Endothelial cell of umbilical vein (primary cell): ENCODE results near the gene ABCB6. TPM values are rescaled to one million over a fixed set of nuclear protein-coding genes. Genes with fewer than 3 reads are reported as not detected.

Experiments
- BruUV-seq: library from RNA; stranded (reverse); fragments of 400-500 nt; replicated peaks from 2 replicates; lab custom pipeline; 2021; lab: Mats Ljungman, UMichigan
- CTCF ChIA-PET: fragments of 300-600, 350-600 bp; sonication (Branson Sonifier 250); formaldehyde crosslinking; loops from one replicate; lab custom pipeline; 2021; ENCODE audit warnings: antibody characterized with exemption, inconsistent platforms; lab: Charles Lee
- POLR2A ChIA-PET: fragments of 300-600, 350-600 bp; sonication (Branson Sonifier 250); formaldehyde crosslinking; loops from one replicate; lab custom pipeline; 2021; ENCODE audit warnings: antibody characterized with exemption, inconsistent platforms; lab: Charles Lee
- DNase-seq: peaks from one replicate; pipeline ENCODE4 v3.0.0-alpha.2; 2011; ENCODE audit warnings: low read depth, low spot score
- FAIRE-seq: peaks from 2 replicates; lab custom pipeline; 2011; peaks lifted over from hg19 to GRCh38; lab: Jason Lieb, UNC
- H2AFZ ChIP-seq: 2 replicates; pipeline ENCODE4 v1.6.0; 2012; ENCODE audit warnings: low read depth, low read length, control low read depth, inconsistent platforms
- H3K27ac ChIP-seq: 2 replicates; pipeline ENCODE4 v1.5.1; 2011; ENCODE audit warnings: low read depth, mild to moderate bottlenecking, control low read depth, low read length, moderate library complexity; ENCODE audit not compliant: insufficient read depth
- H3K27me3 ChIP-seq, 2 experiments: 2 replicates each; pipeline versions ENCODE4 v1.6.0 to v1.6.1; 2011; ENCODE audit warnings: low read length in 2 of 2, mixed read lengths in 1 of 2; ENCODE audit not compliant: control insufficient read depth in 2 of 2, insufficient read depth in 2 of 2
- H3K36me3 ChIP-seq, 2 experiments: 2 replicates in 1 of 2; 3 replicates in 1 of 2; pipeline ENCODE4 v1.5.1; 2011; ENCODE audit warnings: low read length in 2 of 2, mild to moderate bottlenecking in 1 of 2, moderate library complexity in 1 of 2; ENCODE audit not compliant: control insufficient read depth in 2 of 2, insufficient read depth in 2 of 2; ENCODE audit errors: extremely low read depth in 1 of 2
- H3K4me1 ChIP-seq: 3 replicates; pipeline ENCODE4 v1.5.1; 2011; ENCODE audit warnings: mild to moderate bottlenecking, low read length; ENCODE audit not compliant: control insufficient read depth, insufficient read depth; ENCODE audit errors: extremely low read depth
- H3K4me2 ChIP-seq: 2 replicates; pipeline ENCODE4 v1.6.1; 2011; ENCODE audit warnings: low read length, control low read depth, mixed read lengths; ENCODE audit not compliant: insufficient read depth
- H3K4me3 ChIP-seq, 3 experiments: fragments of 200-600 bp in 1 of 3; sonication (generic), shearing (Covaris generic) in 1 of 3; replicated peaks in 1 of 3; 2 replicates each; pipeline ENCODE4 v1.5.1; 2011 to 2016; ENCODE audit warnings: control low read depth in 3 of 3, low read length in 3 of 3, mild to moderate bottlenecking in 2 of 3, inconsistent platforms in 1 of 3, low read depth in 1 of 3, moderate library complexity in 1 of 3; ENCODE audit not compliant: insufficient read depth in 1 of 3
- H3K79me2 ChIP-seq: 2 replicates; pipeline ENCODE4 v1.6.0; 2012; ENCODE audit warnings: low read length, inconsistent platforms; ENCODE audit not compliant: control insufficient read depth, insufficient read depth
- H3K9ac ChIP-seq: replicated peaks from 2 replicates; pipeline ENCODE3; 2011; ENCODE audit warnings: low read length, control low read depth; ENCODE audit not compliant: insufficient read depth; ENCODE audit errors: extremely low read depth
- H3K9me1 ChIP-seq: replicated peaks from 3 replicates; pipeline ENCODE4 v1.6.0; 2011; ENCODE audit warnings: mild to moderate bottlenecking, low read length; ENCODE audit not compliant: control insufficient read depth, insufficient read depth; ENCODE audit errors: extremely low read depth
- H3K9me3 ChIP-seq: replicated peaks from 2 replicates; pipeline ENCODE4 v1.5.1; 2012; ENCODE audit warnings: low read length, inconsistent platforms; ENCODE audit not compliant: control insufficient read depth, insufficient read depth
- H4K20me1 ChIP-seq: replicated peaks from 2 replicates; pipeline ENCODE3; 2011; ENCODE audit warnings: mild to moderate bottlenecking, low read length; ENCODE audit not compliant: control insufficient read depth, insufficient read depth; ENCODE audit errors: extremely low read depth
- CTCF ChIP-seq, 2 donors: IDR thresholded peaks; 1 replicate in 1 of 2; 2 replicates in 1 of 2; pipeline ENCODE4 v1.5.1; 2011; ENCODE audit warnings: low read length in 2 of 2, mild to moderate bottlenecking in 2 of 2, moderate library complexity in 2 of 2, control low read depth in 1 of 2, inconsistent platforms in 1 of 2, low read depth in 1 of 2; ENCODE audit not compliant: insufficient read depth in 1 of 2; ENCODE audit errors: extremely low read depth in 1 of 2
- EZH2 ChIP-seq: IDR thresholded peaks from 2 replicates; pipeline ENCODE4 v1.6.1; 2012; ENCODE audit warnings: borderline replicate concordance, low read depth, mild to moderate bottlenecking, moderate library complexity, low read length, inconsistent platforms; ENCODE audit not compliant: severe bottlenecking
- FOS ChIP-seq: IDR thresholded peaks from 2 replicates; pipeline ENCODE4 v1.6.1; 2011; ENCODE audit warnings: mild to moderate bottlenecking, low read length, moderate library complexity, borderline replicate concordance; ENCODE audit not compliant: insufficient read depth
- GATA2 ChIP-seq: IDR thresholded peaks from 2 replicates; pipeline ENCODE4 v1.7.0; 2011; ENCODE audit warnings: low read depth, mild to moderate bottlenecking, moderate library complexity, mixed read lengths, low read length; ENCODE audit not compliant: insufficient read length, insufficient read depth
- JUN ChIP-seq: IDR thresholded peaks from 2 replicates; pipeline ENCODE4 v1.6.1; 2011; ENCODE audit warnings: borderline replicate concordance, low read depth; ENCODE audit not compliant: insufficient read length, insufficient read depth
- MAX ChIP-seq: IDR thresholded peaks from 2 replicates; pipeline ENCODE4 v1.6.1; 2011; ENCODE audit not compliant: insufficient read depth, insufficient read length
- MYC ChIP-seq: IDR thresholded peaks from one replicate; pipeline ENCODE4 v1.6.1; 2011; ENCODE audit warnings: mild to moderate bottlenecking, low read depth, low read length
- POLR2A ChIP-seq: IDR thresholded peaks from 2 replicates; pipeline ENCODE4 v1.6.1; 2012; ENCODE audit warnings: low read depth, mild to moderate bottlenecking, control low read depth, low read length
- POLR2AphosphoS5 ChIP-seq: IDR thresholded peaks from 2 replicates; pipeline ENCODE4 v1.6.1; 2012; ENCODE audit warnings: low read depth, mild to moderate bottlenecking, control low read depth, low read length, moderate library complexity; ENCODE audit not compliant: insufficient read depth
- dilution Hi-C: fragments of 300-500 bp; cut with MboI; formaldehyde crosslinking; loops from one replicate; pipeline ENCODE4 v1.15.0; 2019; ENCODE audit warnings: low sequenced_read_pairs; ENCODE audit not compliant: extremely low pct_ligation_motif_present
- intact Hi-C: fragments of 100-400 bp; cut with micrococcal nuclease; formaldehyde crosslinking; loops from one replicate; pipeline ENCODE4 v1.10.0; 2022
- polyA plus RNA-seq, 4 experiments: library from polyadenylated mRNA; depleted of rRNA in 3 of 4; stranded (reverse) in 3 of 4; unstranded in 1 of 4; fragments of >200 nt; gene quantifications; 2 replicates each; pipeline versions ENCODE4 v1.2.1 to v1.2.3, GENCODE V29; 2011 to 2012; ENCODE audit warnings: missing spikeins in 1 of 4
- total RNA-seq: library from RNA; stranded (reverse); gene quantifications from 2 replicates; pipeline ENCODE4 v1.2.3, GENCODE V29; 2021

ABCB6 gene
- total and polyA plus RNA-seq, 2 donors (not counting 3 experiments of a cell fraction or from before 2014, with no cell fraction given) = 25.7 to 32.5 TPM

GRCh38 chr2:219268294-219268693 lies 49.5 kb upstream of the ABCB6 start:
- H3K27ac ChIP-seq = no peak overlapping the region
- H3K79me2 ChIP-seq = no peaks in the 10 kb centered on the region
- ChIA-PET CTCF (interaction anchor here (0.8 kb wide), 1 partner anchor 11 kb away, joined by 3 read pairs; the partner anchor contains the start of gene DNAJB2), POLR2A (no interaction called here)
- intact Hi-C loops = no loop called here
- H4K20me1 ChIP-seq = no peaks in the 10 kb centered on the region
- H3K4me1 ChIP-seq = no peaks in the 10 kb centered on the region
- H3K4me2 ChIP-seq = no peak overlapping the region
- no peaks in the 10 kb centered on the region for H3K36me3 ChIP-seq
- dilution Hi-C loops = no loop called here
- no peak overlapping the region for H3K4me3 ChIP-seq
- no peaks in the 10 kb centered on the region for H3K9me3 ChIP-seq
- no peak for FAIRE-seq
- no peaks in the 10 kb centered on the region for H3K9me1 ChIP-seq
- BruUV-seq = no TSS peak
- H3K9ac ChIP-seq = no peak overlapping the region
- TF ChIP-seq MAX (no peak), POLR2AphosphoS5 (no peak), POLR2A (no peak), EZH2 (no peak), JUN (no peak), MYC (no peak), CTCF (IDR thresholded peaks at IDR 0.05; ENCODE audit: extremely low read depth in 1 of 2, insufficient read depth in 1 of 2, low read depth in 1 of 2, low read length in 2 of 2) (no peak), FOS (no peak), GATA2 (no peak)
- DNase-seq = no peak
- peaks cover 8 to 13% of the 10 kb centered on the region in 2 experiments for H3K27me3 ChIP-seq
- no peak overlapping the region for H2AFZ ChIP-seq
